Karpas-422 (cell line): ENCODE measurements around the gene RFTN2. TPM values are rescaled to one million over a fixed set of nuclear protein-coding genes. Genes with fewer than 3 reads are reported as not detected.
"Not testable (repeated sequence)": the region's sequence is repeated elsewhere in the genome, so short reads cannot be mapped to it uniquely, and the experiment has no call there.

Source experiments
- DNase-seq: peaks from one replicate; pipeline ENCODE4 v3.0.0-alpha.2; 2015
- H2AFZ ChIP-seq: fragments of 200-600 bp; sonication (generic); 2 replicates; pipeline ENCODE4 v1.6.1; 2014; ENCODE audit warnings: antibody characterized with exemption, low read length, mixed read lengths
- H3K27ac ChIP-seq: fragments of 200-600 bp; sonication (generic); 2 replicates; pipeline ENCODE4 v1.5.1; 2014; ENCODE audit warnings: mild to moderate bottlenecking, low read length, moderate library complexity
- H3K27me3 ChIP-seq: fragments of 200-600 bp; sonication (generic); 2 replicates; pipeline ENCODE4 v1.6.1; 2014; ENCODE audit warnings: low read length, mixed read lengths
- H3K36me3 ChIP-seq: fragments of 200-600 bp; sonication (generic); 2 replicates; pipeline ENCODE4 v1.6.1; 2014; ENCODE audit warnings: low read length, mixed read lengths; ENCODE audit not compliant: insufficient read depth
- H3K4me1 ChIP-seq: fragments of 200-600 bp; sonication (generic); 2 replicates; pipeline ENCODE4 v1.6.1; 2014; ENCODE audit warnings: mild to moderate bottlenecking, low read length, mixed read lengths
- H3K4me2 ChIP-seq: fragments of 200-600 bp; sonication (generic); 2 replicates; pipeline ENCODE4 v1.6.1; 2014; ENCODE audit warnings: low read length, low read depth, mild to moderate bottlenecking; ENCODE audit not compliant: poor library complexity, severe bottlenecking
- H3K4me3 ChIP-seq: fragments of 200-600 bp; sonication (generic); 2 replicates; pipeline ENCODE4 v1.5.1; 2014; ENCODE audit warnings: mild to moderate bottlenecking, antibody characterized with exemption, low read length, mixed read lengths
- H3K79me2 ChIP-seq: fragments of 200-600 bp; sonication (generic); 2 replicates; pipeline ENCODE4 v1.6.1; 2014; ENCODE audit warnings: mild to moderate bottlenecking, low read length, mixed read lengths
- H3K9ac ChIP-seq: fragments of 200-600 bp; sonication (generic); 2 replicates; pipeline ENCODE4 v1.6.0; 2014; ENCODE audit warnings: low read length
- H3K9me2 ChIP-seq: fragments of 200-600 bp; sonication (generic), shearing (Covaris generic); replicated peaks from 2 replicates; pipeline ENCODE4 v1.6.0; 2014; ENCODE audit warnings: mild to moderate bottlenecking, low read length, moderate library complexity; ENCODE audit not compliant: insufficient read depth
- H3K9me3 ChIP-seq: fragments of 300-700, 200-600 bp; sonication (generic); 2 replicates; pipeline ENCODE4 v1.6.1; 2014; ENCODE audit warnings: low read length, mixed read lengths
- H4K20me1 ChIP-seq: fragments of 200-600 bp; sonication (generic); 2 replicates; pipeline ENCODE4 v1.6.1; 2014; ENCODE audit warnings: mild to moderate bottlenecking, antibody characterized with exemption, low read length, low read depth; ENCODE audit not compliant: insufficient read depth
- total RNA-seq: library from RNA; depleted of rRNA; stranded (reverse); fragments of >200 nt; shearing (Covaris generic); gene quantifications from 2 replicates; pipeline ENCODE4 v1.2.3, GENCODE V29; 2014; ENCODE audit warnings: low replicate concordance; rRNA removed

RFTN2 gene
- total RNA-seq: not detected in 2 replicates

- no peaks in the 10 kb centered on the region for H3K9me2 ChIP-seq
- H3K27ac ChIP-seq: no peak within 1 kb of the TSS
- DNase-seq: no peak
- no peaks in the 10 kb centered on the region for H4K20me1 ChIP-seq
- no peak within 1 kb of the TSS for H3K4me2 ChIP-seq
- no peaks in the 10 kb centered on the region for H3K4me1 ChIP-seq
- H3K36me3 ChIP-seq: no peaks in the 10 kb centered on the region
- no peaks in the 10 kb centered on the region for H3K9me3 ChIP-seq
- H3K79me2 ChIP-seq: no peaks in the 10 kb centered on the region
- no peak within 1 kb of the TSS for H3K9ac ChIP-seq
- no peaks in the 10 kb centered on the region for H3K27me3 ChIP-seq
- H3K4me3 ChIP-seq: no peak within 1 kb of the TSS
- H2AFZ ChIP-seq: no peak within 1 kb of the TSS
Measured at GRCh38 chr2:197675246-197675645, at the start of gene RFTN2. Gene RFTN2 (minus strand): TSS chr2:197675587. CDS start chr2:197675458, 129 bp downstream.

- H3K9ac ChIP-seq: no peak overlapping the region
- no peaks in the 10 kb centered on the region for H3K4me1 ChIP-seq
- no peak overlapping the region for H3K4me2 ChIP-seq
- H3K79me2 ChIP-seq: peaks cover 25% of the 10 kb centered on the region
- H3K36me3 ChIP-seq: peaks cover 14% of the 10 kb centered on the region; the same call in 1 of the 2 replicates
- no peaks in the 10 kb centered on the region for H3K27me3 ChIP-seq
- no peak overlapping the region for H3K4me3 ChIP-seq
- no peak overlapping the region for H2AFZ ChIP-seq
- H3K9me3 ChIP-seq: no peaks in the 10 kb centered on the region
- H4K20me1 ChIP-seq: no peaks in the 10 kb centered on the region; the same call in 1 of the 2 replicates
- H3K27ac ChIP-seq: no peak overlapping the region
- no peak for DNase-seq
- H3K9me2 ChIP-seq: no peaks in the 10 kb centered on the region
Measured at GRCh38 chr2:197717863-197718262, 42.5 kb upstream of the RFTN2 start.

DNA sequence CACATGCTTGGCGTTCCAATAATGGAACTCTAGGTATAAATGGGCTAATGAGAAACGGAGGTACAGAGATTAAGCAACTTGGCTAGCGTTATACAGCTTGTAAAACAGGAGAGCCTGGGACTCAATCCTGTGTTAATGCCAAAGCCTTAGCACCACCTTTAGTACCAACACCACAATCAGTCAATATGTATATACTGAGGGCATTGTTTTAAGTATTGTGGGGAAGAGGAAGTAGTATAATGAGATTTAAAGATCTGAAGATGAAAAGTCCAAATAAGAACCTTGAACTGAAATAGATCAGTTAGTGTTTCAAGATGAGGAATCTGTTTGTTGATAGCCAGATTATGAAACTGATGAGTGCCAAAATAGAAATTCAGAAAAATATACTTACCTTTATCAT lies 37.9 kb upstream of the RFTN2 start:
- peaks cover 24% of the 10 kb centered on the region for H4K20me1 ChIP-seq
- no peak overlapping the region for H3K27ac ChIP-seq
- H3K79me2 ChIP-seq: peaks cover 65% of the 10 kb centered on the region
- no peak overlapping the region for H2AFZ ChIP-seq
- H3K27me3 ChIP-seq: no peaks in the 10 kb centered on the region
- H3K9me2 ChIP-seq: no peaks in the 10 kb centered on the region
- H3K4me1 ChIP-seq: peaks cover 25% of the 10 kb centered on the region
- no peak overlapping the region for H3K9ac ChIP-seq
- H3K4me3 ChIP-seq: no peak overlapping the region
- no peaks in the 10 kb centered on the region for H3K9me3 ChIP-seq
- H3K4me2 ChIP-seq: no peak overlapping the region
- peak; percentile 36 for DNase-seq
- peaks cover 41% of the 10 kb centered on the region for H3K36me3 ChIP-seq

GRCh38 chr2:197711578-197711977 lies 36.2 kb upstream of the RFTN2 start:
- no peak overlapping the region for H2AFZ ChIP-seq
- no peak overlapping the region for H3K27ac ChIP-seq
- no peaks in the 10 kb centered on the region for H3K9me3 ChIP-seq
- no peak overlapping the region for H3K4me3 ChIP-seq
- peaks cover 43% of the 10 kb centered on the region for H3K36me3 ChIP-seq
- H3K4me1 ChIP-seq: peaks cover 40% of the 10 kb centered on the region
- peaks cover 82% of the 10 kb centered on the region for H3K79me2 ChIP-seq
- H3K27me3 ChIP-seq: no peaks in the 10 kb centered on the region
- H3K9ac ChIP-seq: no peak overlapping the region
- peaks cover 32% of the 10 kb centered on the region for H4K20me1 ChIP-seq
- no peaks in the 10 kb centered on the region for H3K9me2 ChIP-seq
- DNase-seq: no peak
- H3K4me2 ChIP-seq: no peak overlapping the region

GRCh38 chr2:197710424-197711042 lies 35.1 kb upstream of the RFTN2 start:
- peaks cover 43% of the 10 kb centered on the region for H4K20me1 ChIP-seq
- H3K4me1 ChIP-seq: peaks cover 40% of the 10 kb centered on the region
- no peak overlapping the region for H3K4me2 ChIP-seq
- H2AFZ ChIP-seq: no peak overlapping the region
- DNase-seq: peak; percentile 55
- no peak overlapping the region for H3K9ac ChIP-seq
- H3K27me3 ChIP-seq: no peaks in the 10 kb centered on the region
- H3K79me2 ChIP-seq: peaks cover 85% of the 10 kb centered on the region
- no peak overlapping the region for H3K27ac ChIP-seq
- no peak overlapping the region for H3K4me3 ChIP-seq
- no peaks in the 10 kb centered on the region for H3K9me2 ChIP-seq
- H3K36me3 ChIP-seq: peaks cover 40% of the 10 kb centered on the region
- H3K9me3 ChIP-seq: no peaks in the 10 kb centered on the region

DNA sequence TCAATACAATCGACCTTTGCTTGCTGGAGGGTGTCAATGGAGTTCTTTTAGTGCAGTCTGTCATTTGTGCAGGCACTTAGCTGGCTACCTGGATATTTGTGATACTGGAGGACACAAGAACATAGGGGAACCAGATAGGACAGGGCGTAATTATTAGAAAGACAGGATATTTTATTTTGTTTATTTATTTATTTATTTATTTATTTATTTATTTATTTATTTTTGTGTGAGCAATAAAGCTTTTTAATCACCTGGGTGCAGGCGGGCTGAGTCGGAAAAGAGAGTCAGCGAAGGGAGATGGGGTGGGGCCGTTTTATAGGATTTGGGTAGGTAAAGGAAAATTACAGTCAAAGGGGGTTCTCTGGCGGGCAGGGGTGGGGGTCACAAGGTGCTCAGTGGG lies 33.8 kb upstream of the RFTN2 start:
- H3K9me3 ChIP-seq, H2AFZ ChIP-seq, DNase-seq, H3K27me3 ChIP-seq, H3K9me2 ChIP-seq, H3K27ac ChIP-seq: not testable (repeated sequence)
- Histone ChIP-seq H3K36me3 (peaks cover 36% of the 10 kb centered on the region), H4K20me1 (peaks cover 45% of the 10 kb centered on the region), H3K4me1 (peaks cover 47% of the 10 kb centered on the region), H3K4me2 (peak overlapping the region; percentile 82), H3K4me3 (peak overlapping the region; percentile 90; the same call in 1 of the 2 replicates), H3K9ac (peak overlapping the region; percentile 95; the same call in 1 of the 2 replicates), H3K79me2 (peaks cover 81% of the 10 kb centered on the region)

- Histone ChIP-seq H3K4me2 (peak overlapping the region; percentile 82), H3K4me1 (peaks cover 51% of the 10 kb centered on the region), H3K79me2 (peaks cover 75% of the 10 kb centered on the region)
Measured at GRCh38 chr2:197708331-197708730, 32.9 kb upstream of the RFTN2 start.

DNA sequence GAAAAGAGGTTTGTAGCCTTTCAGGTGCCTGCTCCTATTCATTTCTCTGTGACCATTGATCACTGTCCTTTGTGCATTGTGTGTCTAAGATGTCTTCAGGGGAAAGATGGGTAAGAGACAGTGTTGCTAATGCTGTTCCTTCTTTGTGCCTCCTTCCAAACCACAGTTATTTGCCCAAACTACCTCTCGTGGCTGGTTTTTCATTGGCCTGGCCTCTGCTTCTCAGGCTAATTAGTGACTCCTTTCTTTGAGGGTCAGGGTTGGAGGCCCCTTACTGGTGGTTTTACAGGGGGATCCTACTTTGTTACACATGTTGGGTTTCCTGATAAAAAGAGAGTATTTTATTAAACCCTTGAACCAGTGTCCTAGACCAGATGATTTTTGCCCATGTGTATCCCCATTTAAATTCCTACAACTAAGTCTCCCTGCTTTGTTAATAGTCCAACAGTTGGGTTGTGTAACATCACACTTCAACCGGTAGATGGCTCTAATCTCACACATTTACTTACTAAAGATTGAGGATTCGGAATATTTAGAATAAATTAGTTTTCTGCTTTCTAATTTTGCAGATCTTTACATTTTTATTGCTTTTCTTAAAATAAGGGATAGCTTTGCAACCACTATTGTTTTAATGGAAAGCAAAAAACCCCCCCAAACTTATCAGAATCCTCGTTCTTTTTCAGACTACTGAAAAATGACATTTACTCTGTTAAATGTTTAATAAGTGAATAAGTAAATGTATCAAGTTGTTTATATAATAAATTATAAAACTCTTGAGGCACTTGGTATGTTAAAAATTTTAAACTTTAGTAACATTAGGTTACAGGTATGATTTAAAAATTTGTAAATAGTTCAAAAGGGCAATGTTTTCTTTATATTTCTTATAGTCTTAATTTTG lies 32.2 kb upstream of the RFTN2 start:
- peak overlapping the region; percentile 82 for H3K4me2 ChIP-seq
- peak overlapping the region; percentile 90 for H3K4me3 ChIP-seq
- H3K36me3 ChIP-seq: peaks cover 29% of the 10 kb centered on the region
- H4K20me1 ChIP-seq: peaks cover 45% of the 10 kb centered on the region
- H3K27me3 ChIP-seq: no peaks in the 10 kb centered on the region
- no peaks in the 10 kb centered on the region for H3K9me3 ChIP-seq
- H3K9me2 ChIP-seq: no peaks in the 10 kb centered on the region
- no peak overlapping the region for H2AFZ ChIP-seq
- H3K79me2 ChIP-seq: peaks cover 68% of the 10 kb centered on the region
- H3K27ac ChIP-seq: no peak overlapping the region
- peak overlapping the region; percentile 95 for H3K9ac ChIP-seq
- peaks cover 51% of the 10 kb centered on the region for H3K4me1 ChIP-seq
- peak; percentile 77 for DNase-seq

More at GRCh38 chr2:197708331-197708730, 32.9 kb upstream of the RFTN2 start:
- H3K9me2 ChIP-seq: no peaks in the 10 kb centered on the region
- peaks cover 45% of the 10 kb centered on the region for H4K20me1 ChIP-seq
- H3K4me3 ChIP-seq: peak overlapping the region; percentile 90
- no peak overlapping the region for H3K27ac ChIP-seq
- H3K9ac ChIP-seq: peak overlapping the region; percentile 95
- no peak overlapping the region for H2AFZ ChIP-seq
- DNase-seq: peak; percentile 15
- H3K36me3 ChIP-seq: peaks cover 32% of the 10 kb centered on the region
- no peaks in the 10 kb centered on the region for H3K9me3 ChIP-seq
- H3K27me3 ChIP-seq: no peaks in the 10 kb centered on the region
